Transverse colon (tissue), 4 donors: ENCODE data around the gene LYRM2. TPM values are rescaled to one million over a fixed set of nuclear protein-coding genes. Genes with fewer than 3 reads are reported as not detected.

Experiments used
- DNase-seq: peaks from one replicate; pipeline ENCODE4 v3.0.0-alpha.2; 2019
- H3K27ac ChIP-seq, 4 donors: fragments of 200-600 bp; sonication (generic); 2 replicates each; pipeline ENCODE4 v1.5.1; 2016 to 2018; ENCODE audit warnings: inconsistent platforms in 4 of 4
- H3K27me3 ChIP-seq: fragments of 200-600 bp; sonication (generic); 2 replicates; pipeline ENCODE4 v1.5.1; 2017; ENCODE audit warnings: inconsistent platforms
- H3K36me3 ChIP-seq, 4 donors: fragments of 200-600 bp; sonication (generic); 2 replicates each; pipeline ENCODE4 v1.5.1; 2017 to 2019; ENCODE audit warnings: inconsistent platforms in 4 of 4
- H3K4me1 ChIP-seq, 4 donors: fragments of 200-600 bp; sonication (generic); 2 replicates each; pipeline ENCODE4 v1.5.1; 2017 to 2020; ENCODE audit warnings: inconsistent platforms in 4 of 4
- H3K4me3 ChIP-seq, 4 donors: fragments of 200-600 bp; sonication (generic); 1 replicate in 1 of 4; 2 replicates in 3 of 4; pipeline versions ENCODE4 v1.5.1 to v1.6.1; 2017 to 2019; ENCODE audit warnings: inconsistent platforms in 4 of 4
- H3K9me3 ChIP-seq, 2 donors: fragments of 200-600 bp; sonication (generic); 2 replicates each; pipeline ENCODE4 v1.5.1; 2017 to 2019; ENCODE audit warnings: inconsistent platforms in 2 of 2
- EP300 ChIP-seq: sonication (generic); formaldehyde crosslinking; IDR thresholded peaks from one replicate; pipeline ENCODE4 v1.6.1; 2017; ENCODE audit warnings: antibody characterized with exemption, low read depth
- POLR2A ChIP-seq: fragments of 450-650 bp; IDR thresholded peaks from one replicate; pipeline ENCODE4 v1.6.1; 2016; ENCODE audit warnings: antibody characterized with exemption, mild to moderate bottlenecking, moderate library complexity
- POLR2AphosphoS5 ChIP-seq, 3 donors: sonication (generic); formaldehyde crosslinking; IDR thresholded peaks; one replicate each; pipeline ENCODE4 v1.6.1; 2016; ENCODE audit warnings: antibody characterized with exemption in 3 of 3
- WGBS, 2 donors: methylation state at CpG; one replicate each; pipeline ENCODE4 v1.1.5; 2018; ENCODE audit warnings: low coverage in 1 of 2; 5-methylcytosine and 5-hydroxymethylcytosine counted together
- in situ Hi-C, 4 donors: fragments of 200-750 bp; cut with MboI; loops; one replicate each; pipeline versions ENCODE4 v1.15.0 to v1.15.1; 2017; ENCODE audit warnings: low sequenced_read_pairs in 3 of 4, low pct_ligation_motif_present in 1 of 4, low pct_unique_long_range_greater_than_20kb in 1 of 4
- intact Hi-C: fragments of 100-400 bp; cut with DNase I; formaldehyde crosslinking; loops from one replicate; pipeline ENCODE4 v1.15.1; 2023; ENCODE audit warnings: low total_unique reads
- total RNA-seq, 4 donors: library from RNA; depleted of rRNA; stranded (reverse); fragments of >200 nt; gene quantifications; one replicate each; pipeline ENCODE4 v1.1.0, GENCODE V29; 2016
- TF ChIP-seq, protein P1 (sequence below), 5 experiments: fragments of 200-600 bp in 3 of 5; fragments of 450-650 bp in 2 of 5; sonication (generic) in 3 of 5; IDR thresholded peaks; 1 replicate in 2 of 5; 2 replicates in 3 of 5; pipeline ENCODE4 v1.5.1; 2016 to 2017; ENCODE audit warnings: antibody characterized with exemption in 5 of 5, inconsistent platforms in 3 of 5, mild to moderate bottlenecking in 2 of 5, moderate library complexity in 1 of 5

LYRM2 gene
- total RNA-seq, 4 donors from 2014 or later = 7.1 to 17.8 (median 16.4) TPM

DNA sequence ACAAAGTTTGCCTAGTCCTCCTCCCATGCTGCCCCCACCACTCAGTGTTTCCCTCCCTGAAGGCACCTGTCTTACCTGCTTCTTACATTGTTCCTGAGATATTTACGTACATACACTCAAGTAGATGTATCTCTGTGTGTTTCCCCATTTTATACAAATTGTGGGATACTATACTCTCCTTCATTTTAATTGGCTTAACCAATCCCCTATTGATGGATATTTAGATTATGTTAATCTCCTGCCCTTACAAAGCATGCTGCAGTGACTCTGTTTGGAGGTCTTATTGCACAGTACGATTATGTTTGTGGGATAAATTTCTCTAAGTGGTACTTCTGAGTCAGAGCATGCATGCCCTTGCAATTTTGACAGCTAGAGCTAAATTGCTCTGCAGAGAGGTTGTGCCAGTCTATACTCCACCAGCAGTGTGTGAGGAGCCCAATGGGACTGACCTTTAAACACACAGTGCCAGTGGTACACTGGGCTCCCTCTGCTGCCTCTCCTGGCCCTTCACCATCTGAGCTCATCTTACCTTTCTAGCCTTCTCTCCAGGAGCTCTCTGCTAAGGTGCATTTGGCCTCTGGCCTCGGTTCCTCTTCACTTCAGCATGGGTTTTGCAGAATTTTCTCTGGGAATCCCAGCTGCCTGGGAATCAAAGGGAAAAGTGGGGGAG lies 57.4 kb downstream of the LYRM2 start:
- no peak for DNase-seq
- Histone ChIP-seq H3K4me1 (no peaks in the 10 kb centered on the region), H3K27me3 (no peaks in the 10 kb centered on the region), H3K36me3 (no peaks in the 10 kb centered on the region), H3K27ac (no peak overlapping the region), H3K9me3 (no peaks in the 10 kb centered on the region), H3K4me3 (no peak overlapping the region)
- TF ChIP-seq POLR2A (no peak), POLR2AphosphoS5 (IDR thresholded peaks at IDR 0.05) (no peak), EP300 (no peak)
- TF ChIP-seq, protein P1, sequence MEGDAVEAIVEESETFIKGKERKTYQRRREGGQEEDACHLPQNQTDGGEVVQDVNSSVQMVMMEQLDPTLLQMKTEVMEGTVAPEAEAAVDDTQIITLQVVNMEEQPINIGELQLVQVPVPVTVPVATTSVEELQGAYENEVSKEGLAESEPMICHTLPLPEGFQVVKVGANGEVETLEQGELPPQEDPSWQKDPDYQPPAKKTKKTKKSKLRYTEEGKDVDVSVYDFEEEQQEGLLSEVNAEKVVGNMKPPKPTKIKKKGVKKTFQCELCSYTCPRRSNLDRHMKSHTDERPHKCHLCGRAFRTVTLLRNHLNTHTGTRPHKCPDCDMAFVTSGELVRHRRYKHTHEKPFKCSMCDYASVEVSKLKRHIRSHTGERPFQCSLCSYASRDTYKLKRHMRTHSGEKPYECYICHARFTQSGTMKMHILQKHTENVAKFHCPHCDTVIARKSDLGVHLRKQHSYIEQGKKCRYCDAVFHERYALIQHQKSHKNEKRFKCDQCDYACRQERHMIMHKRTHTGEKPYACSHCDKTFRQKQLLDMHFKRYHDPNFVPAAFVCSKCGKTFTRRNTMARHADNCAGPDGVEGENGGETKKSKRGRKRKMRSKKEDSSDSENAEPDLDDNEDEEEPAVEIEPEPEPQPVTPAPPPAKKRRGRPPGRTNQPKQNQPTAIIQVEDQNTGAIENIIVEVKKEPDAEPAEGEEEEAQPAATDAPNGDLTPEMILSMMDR (IDR thresholded peaks at IDR 0.05) = no peak
- in situ Hi-C loops (no loop called here), intact Hi-C loops (no loop called here)
- WGBS, 2 donors = 60 to 88% methylated on average over 1 to 3 of the region's 3 CpGs

- no peaks in the 10 kb centered on the region for H3K36me3 ChIP-seq
- WGBS, 2 donors = 82 to 86% methylated on average over 1 to 2 of the region's 2 CpGs
- in situ Hi-C loops = no loop called here
- H3K9me3 ChIP-seq = no peaks in the 10 kb centered on the region
- no peak overlapping the region for H3K4me3 ChIP-seq
- TF ChIP-seq, protein P1 (IDR thresholded peaks at IDR 0.05) = no peak
- no peak for TF ChIP-seq POLR2A
- no peak for TF ChIP-seq POLR2AphosphoS5 (IDR thresholded peaks at IDR 0.05)
- no peak for TF ChIP-seq EP300
- intact Hi-C loops = no loop called here
- H3K27me3 ChIP-seq = no peaks in the 10 kb centered on the region
- DNase-seq = no peak
- no peaks in the 10 kb centered on the region for H3K4me1 ChIP-seq
- H3K27ac ChIP-seq = no peak overlapping the region
These were observed 63.0 kb downstream of the LYRM2 start for GRCh38 chr6:89575562-89575960.

DNA sequence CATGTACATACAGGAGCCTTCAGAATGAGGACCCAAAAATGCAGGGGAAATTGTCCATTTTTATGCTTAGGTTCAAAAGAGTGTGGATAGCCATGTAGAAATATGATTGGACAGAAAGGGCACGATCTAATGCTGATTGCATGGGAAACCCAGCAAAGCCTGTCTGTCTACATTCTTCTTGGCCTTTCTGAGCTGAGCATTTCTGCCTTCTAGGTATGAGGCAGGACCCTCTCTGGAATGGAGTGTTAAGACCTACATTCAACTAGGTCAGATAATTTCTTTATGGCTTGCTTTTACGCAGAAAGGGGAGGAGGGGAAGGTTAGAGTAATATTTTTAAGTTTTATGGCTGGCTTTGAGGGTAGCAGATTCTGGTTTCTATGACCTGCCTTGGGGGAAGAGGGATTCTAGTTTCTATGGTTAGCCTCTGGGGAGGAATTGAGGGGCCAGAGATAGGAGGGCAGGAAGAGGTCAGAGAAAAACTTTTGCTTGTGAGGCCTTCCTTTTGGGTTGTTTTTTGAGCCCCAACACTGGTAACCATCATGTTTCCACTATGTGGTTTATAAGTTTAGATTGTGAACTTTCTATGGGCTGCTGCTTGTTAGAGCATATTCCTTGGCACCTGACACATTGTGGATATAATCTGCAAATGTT lies 63.5 kb downstream of the LYRM2 start:
- Histone ChIP-seq H3K36me3 (no peaks in the 10 kb centered on the region), H3K27me3 (no peaks in the 10 kb centered on the region), H3K9me3 (no peaks in the 10 kb centered on the region), H3K27ac (no peak overlapping the region), H3K4me1 (no peaks in the 10 kb centered on the region), H3K4me3 (no peak overlapping the region)
- in situ Hi-C loops = no loop called here
- TF ChIP-seq, protein P1 (IDR thresholded peaks at IDR 0.05) = no peak
- TF ChIP-seq EP300 (no peak), POLR2A (no peak), POLR2AphosphoS5 (IDR thresholded peaks at IDR 0.05) (no peak)
- DNase-seq = no peak
- WGBS, 2 donors = 45 to 79% methylated on average over 1 to 2 of the region's 2 CpGs
- intact Hi-C loops = no loop called here

- in situ Hi-C loops = no loop called here
- Histone ChIP-seq H3K4me3 (no peak overlapping the region), H3K9me3 (no peaks in the 10 kb centered on the region), H3K36me3 (no peaks in the 10 kb centered on the region), H3K4me1 (no peaks in the 10 kb centered on the region), H3K27me3 (no peaks in the 10 kb centered on the region), H3K27ac (no peak overlapping the region)
- DNase-seq = no peak
- TF ChIP-seq POLR2AphosphoS5 (IDR thresholded peaks at IDR 0.05) (no peak), EP300 (no peak), POLR2A (no peak)
- TF ChIP-seq, protein P1 (IDR thresholded peaks at IDR 0.05) = no peak
- 81 to 90% methylated on average over 2 to 6 of the region's 6 CpGs for WGBS, 2 donors
- intact Hi-C loops = no loop called here
These were observed 70.7 kb downstream of the LYRM2 start for GRCh38 chr6:89567630-89568390.
